Measurements from ENCODE around the gene DDX42. TPM values are rescaled to one million over a fixed set of nuclear protein-coding genes. Genes with fewer than 3 reads are reported as not detected.
A peak's percentile ranks its signal among the peaks of the same experiment; 100 is the strongest.
"Not testable (repeated sequence)": the region's sequence is repeated elsewhere in the genome, so short reads cannot be mapped to it uniquely, and the experiment has no call there.

The DDX42 gene
- total RNA-seq, 1 experiment from 2014 or later, result 45.3 TPM

- DNase-seq (ENCODE audit: low spot score), result no peak
These were observed 64.1 kb downstream of the DDX42 start for GRCh38 chr17:63837962-63838600.

GRCh38 chr17:63838631-63839171 is 64.7 kb downstream of the DDX42 start:
- peak; percentile 45 for DNase-seq (ENCODE audit: low spot score)

GRCh38 chr17:63840591-63841349 is 66.8 kb downstream of the DDX42 start:
- no peak for DNase-seq (ENCODE audit: low spot score)

- DNase-seq (ENCODE audit: low spot score), result peak; percentile 39
These were observed 67.6 kb downstream of the DDX42 start for GRCh38 chr17:63841350-63842172.

- DNase-seq (ENCODE audit: low spot score), result no peak
These were observed 68.2 kb downstream of the DDX42 start for GRCh38 chr17:63842173-63842539.

GRCh38 chr17:63842540-63843386 is 68.8 kb downstream of the DDX42 start, which contains the start of gene SMARCD2:
Gene SMARCD2 (minus strand): TSS chr17:63842685. CDS start chr17:63842674, 11 bp downstream.
- peak; percentile 98 for DNase-seq (ENCODE audit: low spot score)

GRCh38 chr17:63843387-63843888 is 69.5 kb downstream of the DDX42 start:
- not testable (repeated sequence) for DNase-seq (ENCODE audit: low spot score)

GRCh38 chr17:63843910-63844677 is 70.1 kb downstream of the DDX42 start:
- no peak for DNase-seq (ENCODE audit: low spot score)

- no peak for DNase-seq (ENCODE audit: low spot score)
These were observed 71.5 kb downstream of the DDX42 start for GRCh38 chr17:63845509-63845908.

GRCh38 chr17:63847525-63848249 is 73.7 kb downstream of the DDX42 start:
- DNase-seq (ENCODE audit: low spot score), result no peak

- DNase-seq (ENCODE audit: low spot score), result no peak
These were observed 75.1 kb downstream of the DDX42 start for GRCh38 chr17:63848834-63849689.

- no peak for DNase-seq (ENCODE audit: low spot score)
These were observed 76.4 kb downstream of the DDX42 start for GRCh38 chr17:63850401-63850800.

- DNase-seq (ENCODE audit: low spot score), result no peak
These were observed 79.3 kb downstream of the DDX42 start for GRCh38 chr17:63853260-63853659.

- no peak for DNase-seq (ENCODE audit: low spot score)
These were observed 80.7 kb downstream of the DDX42 start for GRCh38 chr17:63854709-63855108.

- no peak for DNase-seq (ENCODE audit: low spot score)
These were observed 81.2 kb downstream of the DDX42 start for GRCh38 chr17:63855185-63855584.

GRCh38 chr17:63856425-63856824 is 82.5 kb downstream of the DDX42 start:
- not testable (repeated sequence) for DNase-seq (ENCODE audit: low spot score)

GRCh38 chr17:63859257-63859656 is 85.3 kb downstream of the DDX42 start:
- no peak for DNase-seq (ENCODE audit: low spot score)

GRCh38 chr17:63866625-63867024 is 92.7 kb downstream of the DDX42 start:
- DNase-seq (ENCODE audit: low spot score), result not testable (repeated sequence)
